GM13976 (cell line): Measurements from ENCODE around the gene OGFRL1.
"Not testable (repeated sequence)": the region's sequence is repeated elsewhere in the genome, so short reads cannot be mapped to it uniquely, and the experiment has no call there.

Source experiments
- DNase-seq: peaks from one replicate; pipeline ENCODE4 v3.0.0; 2012; ENCODE audit warnings: low spot score
- in situ Hi-C: fragments of 300-500 bp; cut with MboI; formaldehyde crosslinking; loops from one replicate; pipeline ENCODE4 v1.12.0; 2022; ENCODE audit warnings: low sequenced_read_pairs, mixed read lengths, inconsistent platforms; ENCODE audit not compliant: unreplicated experiment
- TF ChIP-seq, protein P1 (sequence below): IDR thresholded peaks from 2 replicates; pipeline ENCODE4 v1.5.1; 2012; ENCODE audit warnings: borderline replicate concordance, mild to moderate bottlenecking; ENCODE audit not compliant: insufficient read depth; ENCODE audit errors: extremely low read depth, missing control alignments, control extremely low read depth

Gene OGFRL1

DNA sequence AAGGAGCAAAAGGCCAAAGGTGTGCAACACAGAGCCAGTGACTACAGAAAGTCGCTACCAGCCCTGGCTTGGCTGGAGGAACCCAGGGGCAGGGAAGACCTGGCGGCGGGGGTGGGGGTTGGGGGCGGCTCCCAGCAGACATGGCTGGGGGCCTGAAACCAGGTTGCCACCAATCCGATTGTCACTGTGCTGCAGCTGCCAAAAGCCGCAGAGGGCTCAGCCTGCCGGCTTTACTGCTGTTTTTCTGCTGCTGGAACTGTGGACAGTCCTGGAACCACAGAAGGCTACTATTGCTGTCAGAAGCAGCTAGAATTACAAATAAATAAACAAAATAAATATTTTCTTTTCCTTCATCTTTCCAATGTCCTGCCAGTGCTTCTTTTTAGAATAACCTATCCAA, 25.7 kb upstream of the OGFRL1 start:
- TF ChIP-seq, protein P1, sequence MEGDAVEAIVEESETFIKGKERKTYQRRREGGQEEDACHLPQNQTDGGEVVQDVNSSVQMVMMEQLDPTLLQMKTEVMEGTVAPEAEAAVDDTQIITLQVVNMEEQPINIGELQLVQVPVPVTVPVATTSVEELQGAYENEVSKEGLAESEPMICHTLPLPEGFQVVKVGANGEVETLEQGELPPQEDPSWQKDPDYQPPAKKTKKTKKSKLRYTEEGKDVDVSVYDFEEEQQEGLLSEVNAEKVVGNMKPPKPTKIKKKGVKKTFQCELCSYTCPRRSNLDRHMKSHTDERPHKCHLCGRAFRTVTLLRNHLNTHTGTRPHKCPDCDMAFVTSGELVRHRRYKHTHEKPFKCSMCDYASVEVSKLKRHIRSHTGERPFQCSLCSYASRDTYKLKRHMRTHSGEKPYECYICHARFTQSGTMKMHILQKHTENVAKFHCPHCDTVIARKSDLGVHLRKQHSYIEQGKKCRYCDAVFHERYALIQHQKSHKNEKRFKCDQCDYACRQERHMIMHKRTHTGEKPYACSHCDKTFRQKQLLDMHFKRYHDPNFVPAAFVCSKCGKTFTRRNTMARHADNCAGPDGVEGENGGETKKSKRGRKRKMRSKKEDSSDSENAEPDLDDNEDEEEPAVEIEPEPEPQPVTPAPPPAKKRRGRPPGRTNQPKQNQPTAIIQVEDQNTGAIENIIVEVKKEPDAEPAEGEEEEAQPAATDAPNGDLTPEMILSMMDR, result no peak
- in situ Hi-C loops, result no loop called here
- no peak for DNase-seq

DNA sequence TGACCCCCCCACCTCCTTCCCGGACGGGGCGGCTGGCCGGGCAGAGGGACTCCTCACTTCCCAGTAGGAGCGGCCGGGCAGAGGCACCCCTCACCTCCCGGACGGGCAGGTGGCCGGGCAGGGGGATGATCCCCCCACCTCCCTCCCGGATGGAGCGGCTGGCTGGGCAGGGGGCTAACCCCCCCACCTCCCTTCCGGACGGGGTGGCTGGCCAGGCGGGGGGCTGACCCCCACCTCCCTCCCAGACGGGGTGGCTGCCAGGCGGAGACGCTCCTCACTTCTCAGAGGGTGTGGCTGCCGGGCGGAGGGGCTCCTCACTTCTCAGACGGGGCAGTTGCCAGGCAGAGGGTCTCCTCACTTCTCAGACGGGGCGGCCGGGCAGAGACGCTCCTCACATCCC, 22.2 kb upstream of the OGFRL1 start:
- in situ Hi-C loops, DNase-seq: not testable (repeated sequence)

DNA sequence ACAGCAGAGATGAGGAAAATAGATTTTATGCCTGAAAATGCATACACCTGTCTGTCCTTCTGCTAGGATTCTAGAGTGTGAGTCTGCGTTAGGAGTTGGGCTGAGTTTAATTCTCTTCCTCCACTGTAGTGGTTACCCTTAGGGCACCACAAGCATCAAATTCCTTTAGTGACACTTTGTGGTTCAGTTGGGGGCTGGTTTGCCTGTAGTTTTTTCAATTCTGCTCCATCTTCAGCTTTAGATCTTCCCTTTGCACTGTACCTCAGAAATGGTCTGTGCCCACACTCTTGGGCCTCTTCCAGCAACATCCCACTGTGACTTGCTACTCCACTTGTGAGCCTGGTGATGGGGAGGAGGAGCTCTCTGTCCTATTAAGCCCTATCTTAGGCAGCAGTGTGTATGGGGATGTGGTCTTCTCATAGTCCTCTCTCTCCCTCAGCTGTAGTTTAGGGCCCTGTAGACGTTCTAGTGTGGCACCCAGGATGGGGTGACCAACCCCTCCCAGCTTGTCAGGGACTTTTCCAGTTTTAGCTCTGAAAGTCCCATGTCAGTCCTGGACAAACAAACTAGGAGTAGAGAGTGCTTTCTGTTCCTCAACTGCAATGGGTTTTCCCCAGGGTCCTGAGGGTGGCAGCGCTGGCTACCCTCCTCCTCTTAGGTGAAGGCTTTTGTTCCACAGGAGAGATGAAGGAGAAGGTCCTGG, 19.7 kb upstream of the OGFRL1 start:
- no peak for DNase-seq
- TF ChIP-seq, protein P1, result no peak
- in situ Hi-C loops, result no loop called here

DNA sequence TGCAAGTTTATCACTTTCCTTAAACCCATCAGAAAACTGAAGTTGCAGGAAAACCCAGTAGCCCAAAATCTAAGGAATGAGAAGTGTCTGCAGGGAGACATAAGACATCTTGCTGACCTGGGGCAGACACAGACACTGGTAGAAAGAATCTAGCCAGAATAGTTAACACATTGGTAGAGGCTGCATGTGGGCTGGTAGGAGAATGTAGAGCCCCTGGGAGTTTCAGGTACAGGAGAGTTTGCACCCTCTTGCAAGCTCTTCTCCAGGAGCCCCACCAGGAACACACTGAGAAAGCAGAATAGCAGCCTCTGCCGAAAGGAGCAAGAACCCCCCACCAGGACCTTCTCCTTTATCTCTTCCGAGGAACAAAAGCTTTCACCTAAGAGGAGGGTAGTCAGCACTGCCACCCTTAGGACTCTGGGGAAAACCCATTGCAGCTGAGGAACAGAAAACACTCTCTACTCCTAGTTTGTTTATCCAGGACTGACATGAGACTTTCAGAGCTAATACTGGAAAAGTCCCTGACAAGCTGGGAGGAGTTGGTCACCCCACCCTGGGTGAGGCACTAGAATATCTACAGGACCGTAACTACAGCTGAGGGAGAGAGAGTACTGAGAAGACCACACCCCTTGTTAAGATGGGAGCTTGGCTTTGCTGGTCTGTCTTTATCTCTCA, 10.5 kb upstream of the OGFRL1 start:
- no peak for DNase-seq
- in situ Hi-C loops, result no loop called here
- TF ChIP-seq, protein P1, result no peak

DNA sequence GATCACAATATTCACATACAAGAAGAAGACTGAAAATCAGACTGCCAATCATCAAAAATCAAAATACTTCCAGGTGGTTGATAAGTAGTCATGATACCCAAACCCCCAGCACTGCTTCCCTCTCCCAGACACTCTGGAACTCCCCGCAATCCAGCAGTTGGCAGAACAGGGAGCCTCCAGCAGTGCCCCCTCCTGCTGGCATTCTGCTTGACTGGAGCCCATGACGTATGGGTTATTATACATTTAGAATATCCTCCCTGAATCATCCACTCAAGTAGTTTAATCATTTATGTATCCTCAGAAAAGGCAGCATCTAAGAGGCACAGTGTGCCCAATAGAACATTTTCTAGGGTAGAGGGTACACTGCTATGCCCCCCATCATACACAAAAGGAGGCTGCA, 9.3 kb upstream of the OGFRL1 start:
- in situ Hi-C loops, result no loop called here
- TF ChIP-seq, protein P1, result no peak
- DNase-seq, result no peak

DNA sequence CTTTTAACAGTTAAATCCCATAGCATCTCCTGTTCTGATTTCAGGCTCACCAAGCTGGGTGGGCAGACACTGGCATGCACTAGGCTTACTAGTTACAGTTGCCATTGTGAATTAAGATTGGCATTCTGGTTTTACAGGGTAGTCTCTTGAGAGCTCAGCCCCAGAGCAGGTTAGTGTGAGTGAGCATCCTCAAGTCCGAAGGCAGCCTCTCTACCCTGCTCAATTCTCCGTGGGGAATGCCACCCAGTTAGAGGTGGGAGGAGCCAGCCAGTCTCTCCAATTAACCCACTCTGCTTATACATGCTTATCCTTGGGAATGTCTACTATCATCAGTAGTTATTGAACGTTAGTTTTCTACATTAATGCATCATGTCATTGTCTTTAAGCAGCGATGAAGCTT, 8.9 kb upstream of the OGFRL1 start:
- in situ Hi-C loops, result no loop called here
- DNase-seq, result no peak
- TF ChIP-seq, protein P1, result no peak

DNA sequence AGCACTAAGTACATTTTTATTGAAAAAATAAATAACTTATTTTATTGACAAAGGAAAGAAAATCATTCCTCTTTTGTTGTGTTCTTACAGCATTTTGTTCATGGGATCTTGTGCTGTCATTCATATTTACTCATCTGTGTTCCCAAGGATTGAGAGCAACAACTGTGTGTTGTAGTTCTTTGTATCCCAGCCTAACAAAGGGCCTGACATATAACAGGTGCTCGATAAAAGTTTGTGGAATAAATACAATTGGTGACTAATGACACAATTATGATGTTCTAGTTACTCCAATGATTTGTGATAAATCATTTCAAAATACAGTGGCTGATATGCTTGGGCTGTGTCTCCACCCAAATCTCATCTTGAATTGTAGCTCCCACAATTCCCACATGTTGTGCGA, 7.9 kb upstream of the OGFRL1 start:
- DNase-seq, result no peak
- TF ChIP-seq, protein P1, result no peak
- in situ Hi-C loops, result no loop called here
